HepG2 (cell line): ENCODE results near the gene NKAIN2.

Experiments used
- ATF7 ChIP-seq, 2 experiments: fragments of 450-650 bp in 1 of 2; sonication (generic) in 1 of 2; formaldehyde crosslinking in 1 of 2; IDR thresholded peaks; 2 replicates each; pipeline versions ENCODE4 v1.4.0 to v1.6.1; 2016 to 2020; ENCODE audit warnings: antibody characterized with exemption in 1 of 2, mild to moderate bottlenecking in 1 of 2, missing genetic modification reagents in 1 of 2
- EZH2 ChIP-seq: conservative IDR thresholded peaks from 2 replicates; pipeline ENCODE4 v1.6.1; 2012; ENCODE audit warnings: mild to moderate bottlenecking, low read depth, low read length, moderate library complexity
- FOXJ3 ChIP-seq: sonication (generic); formaldehyde crosslinking; IDR thresholded peaks from 2 replicates; pipeline ENCODE4 v1.4.0; 2020; ENCODE audit warnings: missing genetic modification reagents, mild to moderate bottlenecking, borderline replicate concordance
- NONO ChIP-seq, 2 experiments: fragments of 450-650 bp in 1 of 2; sonication (generic) in 1 of 2; formaldehyde crosslinking in 1 of 2; IDR thresholded peaks in 1 of 2; conservative IDR thresholded peaks in 1 of 2; 2 replicates each; pipeline versions ENCODE4 v1.6.1 to v1.8.0; 2017 to 2022; ENCODE audit warnings: mild to moderate bottlenecking in 1 of 2, missing genetic modification reagents in 1 of 2, moderate library complexity in 1 of 2
- SATB2 ChIP-seq: sonication (generic); formaldehyde crosslinking; IDR thresholded peaks from 2 replicates; pipeline ENCODE4 v1.5.0; 2020; ENCODE audit warnings: missing genetic modification reagents
- ZNF274 ChIP-seq: sonication (generic); formaldehyde crosslinking; IDR thresholded peaks from 2 replicates; pipeline ENCODE4 v1.5.1; 2020; ENCODE audit warnings: mild to moderate bottlenecking, missing genetic modification reagents

- no peak for TF ChIP-seq ATF7 (IDR thresholded peaks at IDR 0.05)
- no peak for TF ChIP-seq ATF7 (CRISPR knock-in tag; IDR thresholded peaks at IDR 0.05)
- TF ChIP-seq ZNF274 (CRISPR knock-in tag), result no peak
- TF ChIP-seq FOXJ3 (CRISPR knock-in tag), result no peak
- TF ChIP-seq EZH2, result no peak
- no peak for TF ChIP-seq NONO (IDR thresholded peaks at IDR 0.05)
- TF ChIP-seq NONO (CRISPR knock-in tag; conservative IDR thresholded peaks at IDR 0.05), result no peak
- TF ChIP-seq SATB2 (CRISPR knock-in tag), result no peak
These were observed 801.1 kb downstream of the NKAIN2 start for GRCh38 chr6:124604719-124605118.
